Stimulated activated naive CD8-positive, alpha-beta T cell treated with anti-CD3 and anti-CD28 coated beads, Interleukin-15, Interleukin-2, amounts not matched to agents 100 U/mL and 50 U/mL, for 24 hours (primary cell): ENCODE data around the gene THRSP.

Experiments used
- ATAC-seq: fragments of 150-1000 bp; cut with Tn5 transposase; one replicate; pipeline ENCODE4 v1.10.0; 2021
- DNase-seq: peaks from one replicate; pipeline ENCODE4 v3.0.0; 2021

The THRSP gene

GRCh38 chr11:78097666-78098385 lies 34.2 kb downstream of the THRSP start:
- no peak for ATAC-seq

GRCh38 chr11:78099666-78100065 lies 36.0 kb downstream of the THRSP start:
- ATAC-seq (no peak), DNase-seq (no peak)

More at GRCh38 chr11:78097666-78098385, 34.2 kb downstream of the THRSP start:
- DNase-seq = no peak

DNA sequence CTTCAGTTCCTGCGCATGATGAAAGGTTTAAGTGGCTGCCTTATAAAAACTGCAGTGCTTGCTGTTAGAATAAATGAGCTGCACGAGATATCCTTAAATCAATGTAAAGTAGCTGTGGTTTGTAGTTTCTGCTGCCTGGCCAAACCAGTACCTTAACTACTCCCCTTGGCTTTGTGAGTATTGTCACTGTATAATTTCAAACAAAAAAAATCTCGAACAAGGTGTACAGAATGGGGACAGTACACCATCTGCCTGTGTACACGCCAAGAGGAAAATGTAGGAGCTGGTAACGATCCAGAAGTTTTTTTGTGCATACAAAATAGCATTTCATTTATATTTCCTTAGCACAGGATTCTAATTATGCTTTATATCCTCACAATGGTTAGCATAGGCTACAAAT lies 36.6 kb downstream of the THRSP start:
- ATAC-seq (no peak), DNase-seq (no peak)

- no peak for DNase-seq
- ATAC-seq = no peak
Observed at GRCh38 chr11:78100676-78101472, 37.2 kb downstream of the THRSP start.

GRCh38 chr11:78109081-78110015 lies 45.7 kb downstream of the THRSP start:
- ATAC-seq = no peak

DNA sequence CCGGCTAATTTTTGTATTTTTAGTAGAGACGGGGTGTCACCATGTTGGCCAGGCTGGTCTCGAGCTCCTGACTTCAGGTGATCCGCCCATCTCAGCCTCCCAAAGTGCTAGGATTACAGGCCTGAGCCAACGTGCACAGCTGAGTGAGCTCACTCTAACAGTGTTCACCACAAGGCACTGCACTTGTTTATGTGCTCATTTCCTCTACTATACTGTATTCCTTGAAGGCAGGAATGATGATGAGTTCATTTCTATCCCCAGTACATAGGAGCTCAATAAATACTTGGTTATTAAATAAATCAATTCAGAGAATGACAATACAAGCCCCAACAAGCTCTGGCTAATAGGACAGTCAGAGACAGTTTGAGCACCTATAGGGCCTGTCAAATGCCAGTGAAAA lies 46.7 kb downstream of the THRSP start:
- DNase-seq = no peak
- no peak for ATAC-seq

More at GRCh38 chr11:78109081-78110015, 45.7 kb downstream of the THRSP start:
- DNase-seq = no peak

DNA sequence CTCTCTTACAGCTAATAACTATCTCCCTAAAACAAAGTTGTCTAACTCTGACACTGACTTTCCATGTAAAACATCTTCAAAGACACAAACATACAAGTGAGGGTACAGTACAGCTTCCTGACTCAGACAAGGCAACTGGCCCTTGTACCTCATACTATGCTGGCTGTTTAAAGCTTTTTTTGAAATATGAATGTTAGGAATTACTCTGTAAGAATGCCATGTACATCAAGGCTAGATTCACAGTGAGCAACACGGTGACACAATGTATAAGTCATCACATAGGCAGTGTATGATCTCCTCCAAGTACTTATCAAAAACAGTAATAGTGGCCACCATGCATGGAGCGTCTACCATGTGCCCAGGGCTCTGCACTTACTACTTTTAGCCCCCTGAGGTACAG lies 47.2 kb downstream of the THRSP start:
- DNase-seq = no peak
- ATAC-seq = no peak

DNA sequence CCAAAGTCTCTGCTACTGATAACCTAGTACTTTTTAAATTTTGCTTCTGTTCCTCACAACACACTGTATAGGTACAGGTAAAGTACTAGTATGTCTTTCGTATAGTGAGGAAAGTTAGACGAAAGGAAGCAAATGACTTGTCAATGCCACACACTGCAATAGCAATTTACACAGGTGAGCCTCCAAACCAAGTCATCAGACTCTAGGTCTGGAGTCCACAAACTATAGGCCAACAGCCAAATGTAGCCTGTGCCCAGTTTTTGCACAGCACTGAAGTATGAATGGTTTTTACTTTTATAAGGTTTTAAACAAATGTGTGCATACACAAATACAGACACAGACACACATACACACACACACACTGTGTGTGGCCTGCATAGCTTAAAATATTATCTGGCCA lies 47.6 kb downstream of the THRSP start:
- DNase-seq = no peak
- ATAC-seq = no peak

GRCh38 chr11:78112582-78113275 lies 49.1 kb downstream of the THRSP start:
- DNase-seq = no peak
- no peak for ATAC-seq
